Epithelial cell of prostate (primary cell): ENCODE measurements around the gene PRKCH.

Source experiments
- DNase-seq: peaks from one replicate; pipeline ENCODE4 v3.0.0-alpha.2; 2011; ENCODE audit warnings: low read depth, low spot score
- H3K27ac ChIP-seq: fragments of 450-650 bp; 2 replicates; pipeline ENCODE4 v1.5.1; 2017; ENCODE audit warnings: mild to moderate bottlenecking

Gene PRKCH

DNA sequence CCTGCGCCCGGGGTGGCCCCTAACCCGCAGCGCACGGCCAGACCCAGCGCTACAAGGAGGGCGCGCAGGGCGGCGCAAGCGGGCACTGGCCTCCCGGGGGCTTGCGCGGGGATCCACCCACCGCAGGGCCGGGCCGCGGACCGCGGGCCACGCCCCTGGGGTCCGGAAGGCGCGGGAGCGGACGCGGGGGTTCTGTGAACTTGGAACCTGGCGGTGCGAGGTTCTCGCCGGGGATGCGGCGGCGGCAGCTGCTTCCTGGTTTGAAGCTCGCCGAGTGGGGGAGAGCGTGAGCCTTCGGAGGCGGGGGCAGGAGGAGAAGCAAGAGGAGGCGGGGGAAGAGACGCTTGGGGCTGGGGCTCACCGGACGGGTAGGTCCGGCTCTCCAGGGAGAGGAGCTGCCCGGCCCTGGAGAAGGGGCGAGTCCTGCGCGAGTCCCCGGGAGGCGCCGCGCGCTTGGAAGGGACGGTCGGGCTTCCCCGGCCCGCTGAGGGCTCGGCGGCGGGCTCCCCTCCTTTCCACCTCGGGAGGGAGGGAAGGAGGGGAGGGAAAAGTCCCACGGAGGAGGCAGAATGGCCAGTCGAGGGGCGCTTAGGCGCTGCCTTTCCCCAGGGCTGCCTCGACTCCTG is at the start of gene PRKCH:
Gene PRKCH (plus strand): TSS at position 195 of the 626 bp plus-strand sequence. CDS start 523 bp downstream, outside the sequence.
- DNase-seq: peak; percentile 61
- peak within 1 kb of the TSS; percentile 88 for H3K27ac ChIP-seq

DNA sequence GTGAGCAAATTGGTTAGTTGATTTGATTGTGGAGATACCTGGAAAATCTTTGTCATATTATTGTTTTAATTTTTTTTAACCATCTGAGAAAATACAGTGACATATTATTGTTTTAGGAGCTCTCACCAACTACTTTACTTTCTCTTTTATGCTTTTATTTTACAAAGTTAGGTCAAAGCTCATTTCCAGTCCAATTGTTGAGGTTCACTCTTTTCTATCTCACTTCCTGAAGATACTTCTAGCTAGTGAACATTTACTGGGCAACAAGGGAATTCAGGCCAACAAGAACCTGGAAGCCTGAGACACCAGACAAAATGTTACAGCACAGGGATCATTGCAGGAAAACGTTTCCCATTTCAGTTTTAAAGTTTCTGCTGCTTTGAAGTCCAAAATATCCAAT is 44.1 kb upstream of the PRKCH start:
- no peak for DNase-seq

DNA sequence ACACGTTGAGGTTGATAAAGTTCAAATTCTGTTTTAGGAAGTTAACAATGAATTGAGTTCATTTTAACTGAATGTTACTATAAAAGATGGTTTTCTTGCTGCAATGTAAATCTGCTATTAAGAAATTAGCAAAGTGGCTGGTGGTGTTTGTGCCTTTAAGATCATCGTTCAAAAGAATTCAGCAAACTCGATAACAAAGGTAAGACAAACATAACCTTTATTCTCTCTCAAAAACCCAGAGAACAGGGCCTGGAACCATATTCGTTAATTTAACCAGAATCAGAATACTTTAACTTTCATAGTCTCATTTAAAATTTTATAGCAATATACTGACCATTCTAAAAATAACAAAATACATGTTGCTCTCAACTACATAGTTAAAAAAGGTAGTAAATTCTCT is 43.6 kb upstream of the PRKCH start:
- no peak for DNase-seq
- H3K27ac ChIP-seq: no peak overlapping the region

More for the DNA sequence above, 44.1 kb upstream of the PRKCH start:
- H3K27ac ChIP-seq: no peak overlapping the region

DNA sequence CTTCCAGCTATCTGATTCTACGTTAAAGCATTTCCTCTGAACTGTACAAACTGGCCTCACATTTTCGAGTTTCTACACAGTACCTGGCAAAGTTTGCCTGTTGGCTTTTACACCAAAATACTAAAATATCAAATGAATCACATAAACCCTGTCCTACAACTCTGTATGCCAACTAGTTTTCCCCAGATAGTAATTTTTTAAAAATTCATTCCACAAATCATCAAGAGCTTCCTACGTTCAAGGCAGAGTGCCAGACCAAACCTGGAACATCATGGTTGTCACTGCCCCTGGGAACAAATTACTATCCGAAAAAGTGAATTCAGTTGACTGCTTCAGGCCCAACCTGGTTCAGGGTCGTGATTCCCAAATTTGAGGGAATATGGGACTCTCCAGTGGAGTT is 42.3 kb upstream of the PRKCH start:
- H3K27ac ChIP-seq: peak overlapping the region; percentile 97
- DNase-seq: no peak

GRCh38 chr14:61280092-61280525 is 41.3 kb upstream of the PRKCH start:
- DNase-seq: no peak
- H3K27ac ChIP-seq: peak overlapping the region; percentile 97

GRCh38 chr14:61280526-61281185 is 40.7 kb upstream of the PRKCH start:
- H3K27ac ChIP-seq: peak overlapping the region; percentile 97
- DNase-seq: no peak

- H3K27ac ChIP-seq: peak within 1 kb of the TSS; percentile 97
- peak; percentile 90 for DNase-seq
Measured at GRCh38 chr14:61281186-61281947, 40.0 kb upstream of the PRKCH start, which contains the start of gene TMEM30B. TMEM30B (minus strand) TSS chr14:61281338; CDS start chr14:61281147, 191 bp downstream.

DNA sequence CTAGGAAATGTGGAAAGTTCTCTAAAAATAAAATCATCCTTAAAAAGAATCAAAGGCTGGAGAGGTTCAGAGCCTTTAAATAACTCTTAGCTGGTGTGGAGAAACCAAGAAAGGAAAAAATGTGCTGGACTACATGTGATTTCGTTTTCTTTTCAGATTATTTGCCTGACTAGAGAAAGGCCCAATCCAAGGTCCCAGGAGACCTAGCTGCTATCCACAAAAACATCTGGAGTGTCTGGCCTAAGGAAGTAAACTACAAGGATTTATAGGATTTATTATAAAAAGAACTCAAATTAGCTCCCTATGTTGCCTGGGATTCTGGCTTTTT is 39.5 kb upstream of the PRKCH start:
- H3K27ac ChIP-seq: peak overlapping the region; percentile 97
- no peak for DNase-seq

DNA sequence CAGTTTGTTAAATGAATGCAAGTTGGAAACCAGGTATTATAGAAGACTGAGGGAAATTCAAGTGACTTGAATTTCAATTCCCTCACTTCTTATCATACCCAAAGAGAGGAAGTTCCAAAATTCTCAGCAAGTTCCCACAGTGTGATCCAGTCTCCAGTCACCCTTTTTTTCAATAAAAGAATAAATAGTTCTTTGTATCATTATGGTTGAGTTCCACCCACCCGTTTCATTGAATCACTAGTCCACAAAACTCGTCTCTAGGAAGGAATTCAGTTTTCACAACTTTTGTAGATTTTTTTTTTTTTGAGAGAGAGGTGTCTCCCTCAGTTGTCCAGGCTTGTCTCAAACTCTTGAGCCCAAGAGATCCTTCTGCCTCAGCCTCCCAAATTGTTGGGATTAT is 38.6 kb upstream of the PRKCH start:
- DNase-seq: no peak
- H3K27ac ChIP-seq: peak overlapping the region; percentile 97

DNA sequence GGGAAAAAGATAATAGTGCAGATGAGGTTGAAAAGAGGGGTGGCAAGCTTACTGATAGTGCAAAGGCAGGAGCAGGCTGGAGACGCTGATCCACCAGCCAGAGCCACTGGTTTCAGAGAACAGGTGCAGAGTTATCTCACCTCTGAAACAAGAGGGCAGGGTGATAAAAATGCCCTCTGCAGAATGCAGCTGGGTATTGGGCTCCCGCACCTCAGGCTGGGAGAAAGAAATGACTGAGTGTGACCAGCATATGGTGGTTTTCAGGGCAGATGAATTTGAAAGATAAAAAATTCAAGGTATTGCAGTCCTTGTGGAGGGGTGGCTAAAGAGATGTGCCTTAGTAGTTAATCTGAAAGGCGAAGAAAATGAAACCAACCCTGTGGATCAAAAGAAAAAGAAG is 37.4 kb upstream of the PRKCH start:
- no peak overlapping the region for H3K27ac ChIP-seq
- DNase-seq: no peak

DNA sequence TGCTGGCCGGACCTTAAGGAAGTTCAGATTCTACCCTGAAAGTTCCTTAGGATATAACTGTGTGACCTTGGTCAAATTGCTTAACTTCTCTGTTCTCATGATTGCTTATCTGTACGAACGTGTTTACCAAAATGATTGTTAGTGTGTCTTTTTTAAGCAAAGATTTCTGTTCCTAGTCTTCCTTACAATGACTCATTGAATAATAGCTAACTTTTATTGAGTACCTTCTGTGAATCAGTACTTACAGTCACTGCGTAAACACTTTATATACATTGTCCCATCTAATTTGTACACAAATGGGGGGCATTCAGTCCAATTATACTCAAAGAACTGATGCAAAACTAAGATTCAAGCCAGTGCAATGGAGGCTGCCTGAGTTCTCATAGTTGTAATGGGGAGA is 36.0 kb upstream of the PRKCH start:
- peak overlapping the region; percentile 9 for H3K27ac ChIP-seq
- no peak for DNase-seq

DNA sequence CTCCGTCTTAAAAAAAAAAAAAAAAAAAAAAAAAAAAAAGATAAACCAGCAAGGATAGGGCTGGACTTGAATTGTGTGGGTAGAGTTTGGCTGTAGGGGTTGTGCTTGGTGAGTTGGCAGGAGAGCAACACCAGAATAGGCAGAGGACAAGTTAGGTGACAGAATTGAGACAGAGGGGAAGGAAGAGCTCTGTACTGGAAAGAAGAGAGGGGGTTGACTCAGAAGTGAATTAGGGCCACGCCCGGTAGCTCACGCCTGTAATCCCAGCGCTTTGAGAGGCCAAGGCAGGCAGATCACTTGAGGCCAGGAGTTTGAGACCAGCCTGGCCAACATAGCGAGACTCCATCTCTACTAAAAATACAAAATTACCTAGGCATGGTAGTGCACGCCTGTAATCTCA is 34.2 kb upstream of the PRKCH start:
- no peak for DNase-seq
- H3K27ac ChIP-seq: no peak overlapping the region

DNA sequence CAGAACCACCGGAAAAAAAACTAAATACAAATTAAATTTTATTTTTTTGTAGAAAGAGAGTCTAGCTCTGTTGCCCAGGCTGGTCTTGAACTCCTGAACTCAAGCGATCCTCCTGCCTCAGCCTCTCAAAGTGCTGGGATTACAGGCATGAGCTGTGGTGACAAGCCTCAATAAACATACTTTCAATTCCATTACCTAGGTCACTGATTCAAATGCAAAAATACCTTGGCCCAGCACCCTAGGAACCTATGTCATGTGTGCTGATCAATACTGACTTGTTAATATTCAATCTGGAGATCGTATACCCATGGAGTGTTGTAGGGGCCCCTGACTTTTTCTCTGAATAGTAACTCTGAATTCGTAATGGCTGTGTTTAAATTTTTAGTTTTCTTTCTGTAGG is 33.2 kb upstream of the PRKCH start:
- DNase-seq: no peak
- no peak overlapping the region for H3K27ac ChIP-seq

GRCh38 chr14:61288720-61289119 is 32.7 kb upstream of the PRKCH start:
- H3K27ac ChIP-seq: no peak overlapping the region
- DNase-seq: no peak

- H3K27ac ChIP-seq: no peak overlapping the region
- no peak for DNase-seq
Measured at GRCh38 chr14:61290701-61291100, 30.7 kb upstream of the PRKCH start.

GRCh38 chr14:61296151-61296550 is 25.2 kb upstream of the PRKCH start:
- no peak for DNase-seq
- H3K27ac ChIP-seq: no peak overlapping the region

- no peak overlapping the region for H3K27ac ChIP-seq
- DNase-seq: no peak
Measured at GRCh38 chr14:61296719-61297502, 24.5 kb upstream of the PRKCH start.

- DNase-seq: no peak
- H3K27ac ChIP-seq: no peak overlapping the region
Measured at GRCh38 chr14:61297581-61297980, 23.8 kb upstream of the PRKCH start.

DNA sequence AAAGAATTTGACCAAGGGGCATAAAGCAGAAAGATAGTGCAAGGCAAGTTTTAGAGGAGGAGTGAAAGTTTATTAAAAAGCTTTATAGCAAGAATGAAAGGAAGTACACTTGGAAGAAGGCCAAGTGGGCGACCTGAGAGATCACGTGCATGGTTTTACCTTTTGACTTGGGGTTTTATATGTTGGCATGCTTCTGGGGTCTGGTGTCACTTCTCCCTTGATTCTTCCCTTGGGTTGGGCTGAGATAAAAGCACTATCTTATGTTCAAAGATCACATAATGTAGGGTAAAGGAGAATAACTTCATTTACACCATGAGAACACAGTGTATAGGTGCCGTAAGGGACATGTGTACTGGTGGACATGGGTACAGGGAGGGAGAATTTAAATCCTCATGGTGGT is 22.6 kb upstream of the PRKCH start:
- DNase-seq: no peak
- H3K27ac ChIP-seq: no peak overlapping the region

DNA sequence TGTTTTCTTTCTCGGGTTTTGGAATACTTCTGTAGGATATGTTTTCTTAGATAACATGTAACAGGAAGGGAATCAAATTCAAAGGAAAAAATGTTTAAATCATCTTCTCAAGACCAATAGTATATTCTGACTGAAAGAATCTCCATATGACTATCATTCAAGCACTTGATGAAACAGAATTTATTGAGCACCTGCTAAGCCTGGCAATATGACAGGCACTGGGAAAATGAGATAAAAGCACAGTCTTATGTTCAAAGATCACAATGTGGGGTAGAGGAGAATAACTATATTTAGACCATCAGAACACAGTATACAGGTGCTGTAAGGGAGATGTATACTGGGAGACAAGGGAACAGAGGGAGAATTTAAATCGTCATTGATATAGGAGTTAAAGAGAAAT is 21.2 kb upstream of the PRKCH start:
- no peak for DNase-seq
- no peak overlapping the region for H3K27ac ChIP-seq

GRCh38 chr14:61300754-61301153 is 20.6 kb upstream of the PRKCH start:
- no peak for DNase-seq
- H3K27ac ChIP-seq: no peak overlapping the region
